ENCODE measurements around the gene GH1. TPM values are rescaled to one million over a fixed set of nuclear protein-coding genes. Genes with fewer than 3 reads are reported as not detected.
A peak's percentile ranks its signal among the peaks of the same experiment; 100 is the strongest.

GH1 gene
- total and polyA plus RNA-seq, 9 of the 15 experiments (the other 6 are each of a cell fraction or from before 2014, with no cell fraction given) = not detected

- ChIA-PET CTCF (ENCODE audit: low intra/inter-chr PET ratio) (interaction anchor here (0.5 to 0.7 kb wide), 2 partner anchors 26 to 71 kb away, joined by 3 read pairs; no protein-coding TSS in a partner anchor), POLR2A (interaction anchor here (0.5 to 2.2 kb wide), 5 partner anchors 10 to 208 kb away, joined by 3 to 6 read pairs (median 4); partner anchors contain the start of gene CD79B)
- in situ Hi-C loops (cut with MboI) = no loop called here
- Histone ChIP-seq H3K4me1 (replicated peaks in 1 of 2; ENCODE audit: control insufficient read depth in 2 of 2, insufficient read depth in 2 of 2, low read length in 2 of 2) (peaks cover 3 to 31% of the 10 kb centered on the region in 2 experiments; a peak in 3 of 5 replicates), H3K4me3 (no peak overlapping the region), H3K9ac (ENCODE audit: insufficient read depth in 1 of 2, low read depth in 2 of 2, low read length in 2 of 2) (0 out of 4 replicates have a peak overlapping the region, but pooled peaks of 1 of the 2 experiments have one; percentile 58), H4K20me1 (replicated peaks; ENCODE audit: control insufficient read depth, insufficient read depth, low read length) (peaks cover 4% of the 10 kb centered on the region; the same call in 1 of the 2 replicates), H3K4me2 (ENCODE audit: insufficient read depth, low read length) (no peak overlapping the region), H3K9me3 (replicated peaks; ENCODE audit: control insufficient read depth, insufficient read depth, low read depth, low read length) (no peaks in the 10 kb centered on the region), H3K27ac (ENCODE audit: extremely low read depth, low read depth, low read length) (no peak overlapping the region), H2AFZ (ENCODE audit: low read depth, low read length) (no peak overlapping the region), H3K9me1 (ENCODE audit: control insufficient read depth, insufficient read depth, low read length) (no peaks in the 10 kb centered on the region), H3K27me3 (ENCODE audit: control insufficient read depth in 2 of 2, insufficient read depth in 2 of 2, low read length in 2 of 2) (peaks cover 24 to 69% of the 10 kb centered on the region in 2 experiments; a peak in 4 of 5 replicates), H3K36me3 (ENCODE audit: control insufficient read depth, insufficient read depth, low read length) (no peaks in the 10 kb centered on the region), H3K79me2 (ENCODE audit: control insufficient read depth, insufficient read depth, low read length) (no peaks in the 10 kb centered on the region)
- FAIRE-seq (no peak), DNase-seq (ENCODE audit: extremely low read depth in 1 of 4, low spot score in 3 of 4) (no peak), ATAC-seq (no peak)
- TF ChIP-seq RBM15 (IDR thresholded peaks at IDR 0.05; ENCODE audit: insufficient read depth, low read length) = no peak
- TF ChIP-seq, protein P1, sequence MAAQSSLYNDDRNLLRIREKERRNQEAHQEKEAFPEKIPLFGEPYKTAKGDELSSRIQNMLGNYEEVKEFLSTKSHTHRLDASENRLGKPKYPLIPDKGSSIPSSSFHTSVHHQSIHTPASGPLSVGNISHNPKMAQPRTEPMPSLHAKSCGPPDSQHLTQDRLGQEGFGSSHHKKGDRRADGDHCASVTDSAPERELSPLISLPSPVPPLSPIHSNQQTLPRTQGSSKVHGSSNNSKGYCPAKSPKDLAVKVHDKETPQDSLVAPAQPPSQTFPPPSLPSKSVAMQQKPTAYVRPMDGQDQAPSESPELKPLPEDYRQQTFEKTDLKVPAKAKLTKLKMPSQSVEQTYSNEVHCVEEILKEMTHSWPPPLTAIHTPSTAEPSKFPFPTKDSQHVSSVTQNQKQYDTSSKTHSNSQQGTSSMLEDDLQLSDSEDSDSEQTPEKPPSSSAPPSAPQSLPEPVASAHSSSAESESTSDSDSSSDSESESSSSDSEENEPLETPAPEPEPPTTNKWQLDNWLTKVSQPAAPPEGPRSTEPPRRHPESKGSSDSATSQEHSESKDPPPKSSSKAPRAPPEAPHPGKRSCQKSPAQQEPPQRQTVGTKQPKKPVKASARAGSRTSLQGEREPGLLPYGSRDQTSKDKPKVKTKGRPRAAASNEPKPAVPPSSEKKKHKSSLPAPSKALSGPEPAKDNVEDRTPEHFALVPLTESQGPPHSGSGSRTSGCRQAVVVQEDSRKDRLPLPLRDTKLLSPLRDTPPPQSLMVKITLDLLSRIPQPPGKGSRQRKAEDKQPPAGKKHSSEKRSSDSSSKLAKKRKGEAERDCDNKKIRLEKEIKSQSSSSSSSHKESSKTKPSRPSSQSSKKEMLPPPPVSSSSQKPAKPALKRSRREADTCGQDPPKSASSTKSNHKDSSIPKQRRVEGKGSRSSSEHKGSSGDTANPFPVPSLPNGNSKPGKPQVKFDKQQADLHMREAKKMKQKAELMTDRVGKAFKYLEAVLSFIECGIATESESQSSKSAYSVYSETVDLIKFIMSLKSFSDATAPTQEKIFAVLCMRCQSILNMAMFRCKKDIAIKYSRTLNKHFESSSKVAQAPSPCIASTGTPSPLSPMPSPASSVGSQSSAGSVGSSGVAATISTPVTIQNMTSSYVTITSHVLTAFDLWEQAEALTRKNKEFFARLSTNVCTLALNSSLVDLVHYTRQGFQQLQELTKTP (IDR thresholded peaks at IDR 0.05; ENCODE audit: low read depth in 1 of 2, partially characterized antibody in 2 of 2) = no peak
- TF ChIP-seq, protein P2, sequence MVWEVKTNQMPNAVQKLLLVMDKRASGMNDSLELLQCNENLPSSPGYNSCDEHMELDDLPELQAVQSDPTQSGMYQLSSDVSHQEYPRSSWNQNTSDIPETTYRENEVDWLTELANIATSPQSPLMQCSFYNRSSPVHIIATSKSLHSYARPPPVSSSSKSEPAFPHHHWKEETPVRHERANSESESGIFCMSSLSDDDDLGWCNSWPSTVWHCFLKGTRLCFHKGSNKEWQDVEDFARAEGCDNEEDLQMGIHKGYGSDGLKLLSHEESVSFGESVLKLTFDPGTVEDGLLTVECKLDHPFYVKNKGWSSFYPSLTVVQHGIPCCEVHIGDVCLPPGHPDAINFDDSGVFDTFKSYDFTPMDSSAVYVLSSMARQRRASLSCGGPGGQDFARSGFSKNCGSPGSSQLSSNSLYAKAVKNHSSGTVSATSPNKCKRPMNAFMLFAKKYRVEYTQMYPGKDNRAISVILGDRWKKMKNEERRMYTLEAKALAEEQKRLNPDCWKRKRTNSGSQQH (CRISPR knock-in tag; IDR thresholded peaks at IDR 0.05) = no peak
- TF ChIP-seq, protein P3, sequence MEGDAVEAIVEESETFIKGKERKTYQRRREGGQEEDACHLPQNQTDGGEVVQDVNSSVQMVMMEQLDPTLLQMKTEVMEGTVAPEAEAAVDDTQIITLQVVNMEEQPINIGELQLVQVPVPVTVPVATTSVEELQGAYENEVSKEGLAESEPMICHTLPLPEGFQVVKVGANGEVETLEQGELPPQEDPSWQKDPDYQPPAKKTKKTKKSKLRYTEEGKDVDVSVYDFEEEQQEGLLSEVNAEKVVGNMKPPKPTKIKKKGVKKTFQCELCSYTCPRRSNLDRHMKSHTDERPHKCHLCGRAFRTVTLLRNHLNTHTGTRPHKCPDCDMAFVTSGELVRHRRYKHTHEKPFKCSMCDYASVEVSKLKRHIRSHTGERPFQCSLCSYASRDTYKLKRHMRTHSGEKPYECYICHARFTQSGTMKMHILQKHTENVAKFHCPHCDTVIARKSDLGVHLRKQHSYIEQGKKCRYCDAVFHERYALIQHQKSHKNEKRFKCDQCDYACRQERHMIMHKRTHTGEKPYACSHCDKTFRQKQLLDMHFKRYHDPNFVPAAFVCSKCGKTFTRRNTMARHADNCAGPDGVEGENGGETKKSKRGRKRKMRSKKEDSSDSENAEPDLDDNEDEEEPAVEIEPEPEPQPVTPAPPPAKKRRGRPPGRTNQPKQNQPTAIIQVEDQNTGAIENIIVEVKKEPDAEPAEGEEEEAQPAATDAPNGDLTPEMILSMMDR (IDR thresholded peaks at IDR 0.05 in 2 of 3, conservative IDR thresholded peaks at IDR 0.05 in 1 of 3; ENCODE audit: insufficient read depth in 2 of 3, low read depth in 1 of 3, low read length in 3 of 3) = peak in 1 of 3 experiments; percentile 15; a peak in 2 of 6 replicates
- TF ChIP-seq ZNF274 (IDR thresholded peaks at IDR 0.05; ENCODE audit: borderline replicate concordance, low read depth, low read length) = no peak
- TF ChIP-seq KDM1A (IDR thresholded peaks at IDR 0.05) = peak in 1 of 2 experiments; percentile 16; a peak in 1 of 4 replicates
- no peak for TF ChIP-seq GABPB2 (CRISPR knock-in tag; conservative IDR thresholded peaks at IDR 0.05)
- 55% methylated on average over 3 of the region's 6 CpGs for WGBS (ENCODE audit: insufficient coverage, low coverage, missing lambda C conversion rate)
- BruUV-seq (replicated peaks) = no TSS peak
- intact Hi-C loops (cut with micrococcal nuclease) = loop anchor here (2.0 to 10.0 kb wide), 3 partner anchors 27 to 79 kb away; partner anchors contain the start of genes GH1 and ICAM2
Measured at GRCh38 chr17:63945784-63946439, 27.3 kb upstream of the GH1 start.

Measured in K562 (cell line).